Cardiac muscle cell (in vitro differentiated cells and primary cell): ENCODE data around the gene C7. TPM values are rescaled to one million over a fixed set of nuclear protein-coding genes. Genes with fewer than 3 reads are reported as not detected.
A peak's percentile ranks its signal among the peaks of the same experiment; 100 is the strongest.
"Not testable (repeated sequence)": the region's sequence is repeated elsewhere in the genome, so short reads cannot be mapped to it uniquely, and the experiment has no call there.

ENCODE experiments used
- DNase-seq, 2 donors: peaks; one replicate each; pipeline versions ENCODE4 v3.0.0 to v3.0.0-alpha.2; 2010 to 2017; ENCODE audit warnings: low read depth in 1 of 2, low spot score in 1 of 2
- H3K27ac ChIP-seq: fragments of 200-600 bp; sonication (generic); 2 replicates; pipeline ENCODE4 v1.5.1; 2016
- H3K27me3 ChIP-seq: fragments of 200-600 bp; sonication (generic); 2 replicates; pipeline ENCODE4 v1.6.0; 2016; ENCODE audit warnings: control low read depth
- H3K36me3 ChIP-seq: fragments of 200-600 bp; sonication (generic); 2 replicates; pipeline ENCODE4 v1.5.1; 2016; ENCODE audit warnings: control low read depth
- H3K4me1 ChIP-seq: fragments of 200-600 bp; sonication (generic); 2 replicates; pipeline ENCODE4 v1.8.1; 2017; ENCODE audit warnings: low read depth, mild to moderate bottlenecking, mixed run types
- H3K4me3 ChIP-seq: fragments of 200-600 bp; sonication (generic); 2 replicates; pipeline ENCODE4 v1.5.1; 2016; ENCODE audit warnings: mild to moderate bottlenecking
- H3K9me3 ChIP-seq: fragments of 200-600 bp; sonication (generic); 2 replicates; pipeline ENCODE4 v1.5.1; 2017; ENCODE audit warnings: low read depth, mild to moderate bottlenecking, control low read depth
- polyA plus RNA-seq: library from polyadenylated mRNA; unstranded; fragments of >200 nt; fragmentation: Nextera tagmentation; extraction: Ambion mirVana; gene quantifications from 2 replicates; pipeline ENCODE4 v1.2.1, GENCODE V29; 2016
- total RNA-seq: library from RNA; depleted of rRNA; stranded (reverse); fragments of >200 nt; gene quantifications from 2 replicates; pipeline ENCODE4 v1.2.3, GENCODE V29; 2016
- TF ChIP-seq, protein P1 (sequence below): IDR thresholded peaks from 2 replicates; pipeline ENCODE4 v1.5.1; 2012; ENCODE audit warnings: low read depth, mild to moderate bottlenecking, low read length

The C7 gene
- total and polyA plus RNA-seq, 2 experiments from 2014 or later, result 64.0 to 153 TPM

GRCh38 chr5:40873286-40873880 is 35.9 kb upstream of the C7 start:
- Histone ChIP-seq H3K4me3 (no peak overlapping the region), H3K4me1 (no peaks in the 10 kb centered on the region), H3K27me3 (no peaks in the 10 kb centered on the region), H3K27ac (no peak overlapping the region), H3K9me3 (no peaks in the 10 kb centered on the region), H3K36me3 (no peaks in the 10 kb centered on the region)
- TF ChIP-seq, protein P1, sequence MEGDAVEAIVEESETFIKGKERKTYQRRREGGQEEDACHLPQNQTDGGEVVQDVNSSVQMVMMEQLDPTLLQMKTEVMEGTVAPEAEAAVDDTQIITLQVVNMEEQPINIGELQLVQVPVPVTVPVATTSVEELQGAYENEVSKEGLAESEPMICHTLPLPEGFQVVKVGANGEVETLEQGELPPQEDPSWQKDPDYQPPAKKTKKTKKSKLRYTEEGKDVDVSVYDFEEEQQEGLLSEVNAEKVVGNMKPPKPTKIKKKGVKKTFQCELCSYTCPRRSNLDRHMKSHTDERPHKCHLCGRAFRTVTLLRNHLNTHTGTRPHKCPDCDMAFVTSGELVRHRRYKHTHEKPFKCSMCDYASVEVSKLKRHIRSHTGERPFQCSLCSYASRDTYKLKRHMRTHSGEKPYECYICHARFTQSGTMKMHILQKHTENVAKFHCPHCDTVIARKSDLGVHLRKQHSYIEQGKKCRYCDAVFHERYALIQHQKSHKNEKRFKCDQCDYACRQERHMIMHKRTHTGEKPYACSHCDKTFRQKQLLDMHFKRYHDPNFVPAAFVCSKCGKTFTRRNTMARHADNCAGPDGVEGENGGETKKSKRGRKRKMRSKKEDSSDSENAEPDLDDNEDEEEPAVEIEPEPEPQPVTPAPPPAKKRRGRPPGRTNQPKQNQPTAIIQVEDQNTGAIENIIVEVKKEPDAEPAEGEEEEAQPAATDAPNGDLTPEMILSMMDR, result no peak
- DNase-seq, result no peak

DNA sequence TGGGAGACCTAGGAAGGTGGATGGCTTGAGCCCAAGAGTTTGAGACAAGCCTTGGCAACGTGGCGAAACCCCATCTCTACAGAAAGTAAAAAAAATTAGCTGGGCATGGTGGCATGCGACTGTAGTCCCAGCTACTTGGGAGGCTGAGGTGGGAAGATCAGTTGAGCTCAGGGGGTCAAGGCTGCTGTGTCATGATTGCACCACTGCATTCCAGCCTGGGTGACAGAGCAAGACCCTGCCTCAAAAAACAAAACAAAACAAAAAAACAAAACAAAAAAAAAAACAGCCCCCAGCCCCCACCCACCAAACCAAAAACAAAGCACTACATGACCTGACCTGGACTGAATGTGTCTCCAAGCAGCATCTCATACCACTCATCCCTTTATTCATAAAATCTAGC is 33.3 kb upstream of the C7 start:
- H3K27ac ChIP-seq, result no peak overlapping the region
- H3K36me3 ChIP-seq, result no peaks in the 10 kb centered on the region
- H3K27me3 ChIP-seq, result no peaks in the 10 kb centered on the region
- no peak for DNase-seq
- TF ChIP-seq, protein P1, result no peak
- no peaks in the 10 kb centered on the region for H3K9me3 ChIP-seq
- no peaks in the 10 kb centered on the region for H3K4me1 ChIP-seq
- H3K4me3 ChIP-seq, result no peak overlapping the region

DNA sequence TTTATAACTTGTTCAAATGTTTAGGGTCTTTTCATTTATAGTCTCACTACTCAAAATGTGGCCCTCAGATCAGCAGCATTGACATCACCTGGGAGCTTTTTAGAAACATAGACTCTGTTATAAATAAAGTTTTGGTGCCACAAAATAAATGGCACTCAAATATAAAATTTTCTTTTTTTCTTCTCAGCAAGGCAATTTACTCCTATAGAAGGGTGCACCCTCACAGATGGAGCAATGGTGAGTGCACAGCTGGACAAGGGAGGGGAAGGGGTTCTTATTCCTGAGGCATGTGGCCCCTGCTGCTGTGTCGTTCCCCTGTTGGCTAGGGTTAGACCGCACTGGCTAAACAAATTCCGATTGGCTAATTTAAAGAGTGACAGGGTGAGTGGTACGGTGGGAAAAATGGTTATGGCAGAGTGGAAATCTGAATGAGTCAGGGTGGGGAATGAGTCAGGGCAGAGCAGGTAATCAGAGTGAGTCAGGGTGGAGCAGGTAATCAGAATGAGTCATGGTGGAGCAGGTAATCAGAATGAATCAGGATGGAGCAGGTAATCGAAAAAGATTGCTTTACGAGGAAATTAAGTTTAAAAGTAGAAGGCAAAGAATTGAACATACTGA is 31.8 kb upstream of the C7 start:
- H3K36me3 ChIP-seq, result no peaks in the 10 kb centered on the region
- no peaks in the 10 kb centered on the region for H3K27me3 ChIP-seq
- H3K4me3 ChIP-seq, result no peak overlapping the region
- no peaks in the 10 kb centered on the region for H3K4me1 ChIP-seq
- no peak overlapping the region for H3K27ac ChIP-seq
- TF ChIP-seq, protein P1, result no peak
- no peak for DNase-seq
- H3K9me3 ChIP-seq, result no peaks in the 10 kb centered on the region

GRCh38 chr5:40879163-40879942 is 29.9 kb upstream of the C7 start:
- H3K9me3 ChIP-seq, result no peaks in the 10 kb centered on the region
- H3K4me3 ChIP-seq, result no peak overlapping the region
- no peak overlapping the region for H3K27ac ChIP-seq
- TF ChIP-seq, protein P1, result peak; percentile 41
- no peaks in the 10 kb centered on the region for H3K27me3 ChIP-seq
- peak; percentile 17 to 48 for DNase-seq
- H3K36me3 ChIP-seq, result no peaks in the 10 kb centered on the region
- H3K4me1 ChIP-seq, result no peaks in the 10 kb centered on the region

DNA sequence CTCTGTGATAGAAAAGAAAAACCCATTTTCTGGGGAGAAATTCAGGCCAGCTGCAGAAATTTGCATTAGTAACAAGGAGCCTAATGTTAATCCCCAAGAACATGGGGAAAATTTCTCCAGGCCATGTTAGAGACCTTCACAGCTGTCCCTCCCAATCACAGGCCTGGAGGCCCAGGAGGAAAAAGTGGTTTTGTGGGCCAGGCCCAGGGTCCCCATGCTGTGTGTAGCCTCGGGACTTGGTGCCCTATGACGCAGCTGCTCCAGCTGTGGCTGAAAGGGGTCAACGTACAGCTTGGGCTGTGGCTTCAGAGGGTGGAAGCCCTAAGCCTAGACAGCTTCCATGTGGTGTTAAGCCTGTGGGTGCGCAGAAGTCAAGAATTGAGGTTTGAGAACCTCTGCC is 27.0 kb upstream of the C7 start:
- TF ChIP-seq, protein P1, result no peak
- H3K27ac ChIP-seq, result no peak overlapping the region
- DNase-seq, result no peak

DNA sequence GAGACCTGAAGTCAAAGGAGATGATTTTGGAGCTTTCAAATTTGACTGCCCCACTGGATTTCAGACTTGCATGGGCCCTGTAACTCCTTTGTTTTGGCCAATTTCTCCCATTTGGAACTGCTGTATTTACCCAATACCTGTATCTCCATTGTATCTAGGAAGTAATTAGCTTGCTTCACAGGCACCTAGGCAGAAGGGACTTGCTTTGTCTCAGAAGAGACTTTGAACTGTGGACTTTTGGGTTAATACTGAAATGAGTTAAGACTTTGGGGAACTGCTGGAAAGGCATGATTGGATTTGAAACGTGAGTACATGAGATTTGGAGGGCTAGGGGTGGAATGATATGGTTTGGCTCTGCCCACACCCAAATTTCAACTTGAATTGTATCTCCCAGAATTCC is 26.2 kb upstream of the C7 start:
- not testable (repeated sequence) for H3K27ac ChIP-seq, H3K4me1 ChIP-seq, H3K9me3 ChIP-seq, H3K4me3 ChIP-seq, H3K27me3 ChIP-seq, H3K36me3 ChIP-seq, DNase-seq

More for the DNA sequence above, 27.0 kb upstream of the C7 start:
- H3K4me1 ChIP-seq, result no peaks in the 10 kb centered on the region
- no peak overlapping the region for H3K4me3 ChIP-seq
- no peaks in the 10 kb centered on the region for H3K27me3 ChIP-seq
- no peaks in the 10 kb centered on the region for H3K36me3 ChIP-seq
- no peaks in the 10 kb centered on the region for H3K9me3 ChIP-seq

DNA sequence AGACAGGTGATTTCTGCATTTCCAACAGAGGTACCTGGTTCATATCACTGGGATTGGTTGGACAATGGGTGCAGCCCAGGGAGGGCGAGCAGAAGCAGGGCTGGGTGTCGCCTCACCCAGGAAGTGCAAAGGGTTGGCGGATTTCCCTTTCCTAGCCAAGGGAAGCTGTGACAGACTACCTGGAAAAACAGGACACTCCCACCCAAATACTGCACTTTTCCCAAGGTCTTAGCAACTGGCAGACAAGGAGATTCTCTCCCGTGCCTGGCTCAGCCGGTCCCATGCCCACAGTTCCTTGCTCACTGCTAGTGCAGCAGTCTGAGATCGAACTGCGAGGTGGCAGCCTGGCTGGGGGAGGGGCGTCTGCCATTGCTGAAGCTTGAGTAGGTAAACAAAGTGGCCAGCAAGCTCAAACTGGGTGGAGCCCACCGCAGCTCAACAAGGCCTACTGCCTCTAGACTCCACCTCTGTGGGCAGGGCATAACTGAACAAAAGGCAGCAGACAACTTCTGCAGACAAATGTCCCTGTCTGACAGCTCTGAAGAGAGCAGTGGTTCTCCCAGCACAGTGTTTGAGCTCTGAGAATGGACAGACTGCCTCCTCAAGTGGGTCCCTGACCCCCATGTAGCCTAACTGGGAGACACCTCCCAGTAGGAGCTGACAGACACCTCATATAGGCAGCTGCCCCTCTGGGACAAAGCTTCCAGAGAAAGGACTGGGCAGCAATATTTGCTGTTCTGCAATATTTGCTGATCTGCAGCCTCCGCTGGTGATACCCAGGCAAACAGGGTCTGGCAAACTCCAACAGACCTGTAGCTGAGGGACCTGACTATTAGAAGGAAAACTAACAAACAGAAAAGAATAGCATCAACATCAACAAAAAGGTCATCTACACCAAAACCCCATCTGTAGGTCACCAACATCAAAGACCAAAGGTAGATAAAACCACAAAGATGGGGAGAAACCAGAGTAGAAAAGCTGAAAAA is 13.6 kb upstream of the C7 start:
- peak overlapping the region; percentile 80 for H3K27ac ChIP-seq
- DNase-seq, result peak in 1 of 2 donors; percentile 22
- not testable (repeated sequence) for H3K9me3 ChIP-seq, H3K4me1 ChIP-seq, H3K36me3 ChIP-seq, H3K27me3 ChIP-seq, H3K4me3 ChIP-seq
